Thoracic aorta (tissue), 2 donors: ENCODE results near the gene DISC1. TPM values are rescaled to one million over a fixed set of nuclear protein-coding genes. Genes with fewer than 3 reads are reported as not detected.

ENCODE experiments used
- ATAC-seq: fragments of 150-250 bp; one replicate; pipeline ENCODE4 v1.8.0; 2017; ENCODE audit warnings: low read depth; ENCODE audit not compliant: insufficient number of reproducible peaks, low FRiP score
- DNase-seq: peaks from one replicate; pipeline ENCODE4 v3.0.0-alpha.2; 2020; ENCODE audit warnings: low spot score
- H3K27ac ChIP-seq, 2 donors: fragments of 200-600 bp; sonication (generic); 1 replicate in 1 of 2; 2 replicates in 1 of 2; pipeline ENCODE4 v1.5.1; 2016; ENCODE audit warnings: mild to moderate bottlenecking in 2 of 2, moderate library complexity in 2 of 2
- H3K27me3 ChIP-seq: fragments of 200-600 bp; sonication (generic); replicated peaks from 2 replicates; pipeline ENCODE4 v1.6.0; 2016; ENCODE audit warnings: mild to moderate bottlenecking; ENCODE audit not compliant: insufficient read depth
- H3K36me3 ChIP-seq: fragments of 200-600 bp; sonication (generic); one replicate; pipeline ENCODE4 v1.5.1; 2016
- H3K4me1 ChIP-seq, 2 donors: fragments of 200-600 bp; sonication (generic); 1 replicate in 1 of 2; 2 replicates in 1 of 2; pipeline versions ENCODE4 v1.5.1 to v1.6.0; 2016; ENCODE audit warnings: low read depth in 2 of 2, mild to moderate bottlenecking in 1 of 2; ENCODE audit not compliant: control insufficient read depth in 1 of 2
- H3K4me3 ChIP-seq: fragments of 200-600 bp; sonication (generic); 2 replicates; pipeline ENCODE4 v1.5.1; 2016; ENCODE audit warnings: mild to moderate bottlenecking
- H3K9me3 ChIP-seq: fragments of 200-600 bp; sonication (generic); 2 replicates; pipeline ENCODE4 v1.5.1; 2016
- CTCF ChIP-seq: fragments of 200-600 bp; sonication (generic); IDR thresholded peaks from one replicate; pipeline ENCODE4 v1.5.1; 2019; ENCODE audit warnings: antibody characterized with exemption
- total RNA-seq, 2 donors: library from RNA; depleted of rRNA; stranded (reverse); fragments of >200 nt; gene quantifications; one replicate each; pipeline versions ENCODE4 v1.1.0 to v1.2.3, GENCODE V29; 2016

DISC1 gene
- total RNA-seq, 2 donors from 2014 or later, result 13.1 to 26.9 TPM

DNA sequence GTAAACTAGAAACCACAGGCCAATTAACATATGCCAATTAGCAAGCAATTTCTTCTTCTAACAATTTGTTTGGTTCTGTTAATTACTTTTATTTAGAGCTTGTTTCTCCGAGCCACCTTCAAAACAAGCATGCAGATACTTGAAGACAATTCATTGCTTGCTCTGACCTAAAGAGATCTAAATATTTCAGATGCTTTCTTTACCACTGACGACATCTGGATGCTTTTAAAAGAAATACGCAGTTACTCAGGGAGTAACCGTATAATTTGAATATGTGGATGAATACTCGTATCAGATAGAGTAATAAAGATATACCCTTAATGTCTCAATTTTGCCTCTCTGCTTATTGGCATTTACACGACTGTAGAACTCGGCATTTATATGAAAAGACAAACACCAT lies 390.0 kb downstream of the DISC1 start:
- Histone ChIP-seq H3K4me1 (no peaks in the 10 kb centered on the region), H3K4me3 (no peak overlapping the region), H3K36me3 (no peaks in the 10 kb centered on the region), H3K9me3 (no peaks in the 10 kb centered on the region), H3K27ac (no peak overlapping the region), H3K27me3 (no peaks in the 10 kb centered on the region)
- ATAC-seq (no peak), DNase-seq (no peak)
- no peak for TF ChIP-seq CTCF

DNA sequence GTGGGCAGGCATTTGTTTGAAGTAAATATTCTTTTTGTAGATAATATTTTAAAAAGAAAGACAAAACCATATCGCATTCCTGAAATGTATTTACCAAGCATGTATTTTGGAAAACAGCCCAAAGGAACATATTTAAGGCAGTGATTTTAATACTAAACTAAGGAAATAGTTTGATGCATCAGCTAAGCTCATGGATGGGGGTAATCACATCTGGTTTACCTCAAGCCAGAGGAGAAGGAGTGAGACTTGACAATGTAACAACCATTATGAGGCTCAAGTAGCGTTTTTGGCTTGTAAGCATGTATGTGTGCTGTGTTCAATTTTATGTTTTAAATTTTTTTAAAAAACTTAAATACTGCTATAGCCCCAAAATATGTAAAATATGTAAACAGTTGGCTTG lies 390.5 kb downstream of the DISC1 start:
- Histone ChIP-seq H3K27me3 (no peaks in the 10 kb centered on the region), H3K4me3 (no peak overlapping the region), H3K4me1 (no peaks in the 10 kb centered on the region), H3K36me3 (no peaks in the 10 kb centered on the region), H3K9me3 (no peaks in the 10 kb centered on the region), H3K27ac (no peak overlapping the region)
- ATAC-seq (no peak), DNase-seq (no peak)
- TF ChIP-seq CTCF, result no peak

GRCh38 chr1:232017759-232018158 lies 391.2 kb downstream of the DISC1 start:
- Histone ChIP-seq H3K4me3 (no peak overlapping the region), H3K27ac (no peak overlapping the region), H3K4me1 (no peaks in the 10 kb centered on the region), H3K27me3 (no peaks in the 10 kb centered on the region), H3K9me3 (no peaks in the 10 kb centered on the region), H3K36me3 (no peaks in the 10 kb centered on the region)
- no peak for DNase-seq
- no peak for TF ChIP-seq CTCF
- no peak for ATAC-seq

DNA sequence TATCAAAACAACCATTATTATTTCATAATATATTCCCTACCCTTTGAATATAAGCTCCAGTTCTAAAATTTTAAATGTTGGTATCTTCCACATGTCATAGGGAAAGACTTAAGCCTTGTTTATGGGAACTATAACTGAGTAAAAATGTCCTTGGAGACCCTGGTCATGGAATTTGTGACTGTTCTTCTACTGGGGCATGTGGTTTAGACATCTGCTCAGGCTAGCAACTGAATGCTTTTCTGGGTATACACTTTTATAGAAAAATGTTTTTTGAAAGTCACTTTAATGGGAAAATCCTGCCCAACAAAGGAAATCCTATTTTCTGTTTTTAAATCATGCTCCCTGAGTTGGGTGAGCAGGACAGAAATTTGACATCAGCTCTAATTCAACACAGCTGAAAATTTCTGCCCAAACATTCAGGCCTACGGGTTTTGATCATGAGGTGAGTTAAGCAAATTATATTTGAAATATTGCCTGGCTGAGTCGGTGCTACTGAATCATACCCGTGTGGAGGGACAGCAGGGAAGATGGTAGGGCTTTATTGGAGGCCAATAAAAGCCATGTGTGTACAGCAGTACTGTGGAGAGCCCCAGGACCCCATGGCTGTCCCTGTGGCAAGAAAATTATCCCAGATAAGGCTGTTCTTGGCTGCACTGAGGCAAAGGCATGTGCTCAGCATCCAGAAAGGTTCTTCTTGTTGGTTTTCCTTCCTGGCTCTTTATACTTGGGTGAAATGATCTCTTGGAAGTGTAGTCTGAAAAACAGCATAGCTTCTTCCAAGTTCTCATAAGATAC lies 391.8 kb downstream of the DISC1 start:
- no peak for ATAC-seq
- TF ChIP-seq CTCF, result no peak
- no peak for DNase-seq
- no peak overlapping the region for H3K4me3 ChIP-seq
- no peaks in the 10 kb centered on the region for H3K4me1 ChIP-seq
- no peak overlapping the region for H3K27ac ChIP-seq
- H3K9me3 ChIP-seq, result no peaks in the 10 kb centered on the region
- H3K36me3 ChIP-seq, result no peaks in the 10 kb centered on the region
- no peaks in the 10 kb centered on the region for H3K27me3 ChIP-seq

GRCh38 chr1:232019026-232019340 lies 392.4 kb downstream of the DISC1 start:
- H3K4me1 ChIP-seq, result no peaks in the 10 kb centered on the region
- no peaks in the 10 kb centered on the region for H3K9me3 ChIP-seq
- no peaks in the 10 kb centered on the region for H3K36me3 ChIP-seq
- DNase-seq, result no peak
- no peaks in the 10 kb centered on the region for H3K27me3 ChIP-seq
- H3K27ac ChIP-seq, result no peak overlapping the region
- H3K4me3 ChIP-seq, result no peak overlapping the region
- no peak for TF ChIP-seq CTCF
- ATAC-seq, result no peak
